Measurements from ENCODE around the gene TMEM132A.

TMEM132A gene

GRCh38 chr11:60921777-60922335 lies 2.4 kb upstream of the TMEM132A start:
- Histone ChIP-seq H3K27me3 (peaks cover 36 to 57% (median 47%) of the 10 kb centered on the region in 11 experiments), H3K4me2 (0 out of 22 replicates have a peak overlapping the region, but pooled peaks of 4 of the 11 experiments have one; percentile 77 to 96 (median 90)), H3K4me3 (no peak overlapping the region), H3K9ac (peak overlapping the region in 2 of 11 experiments; percentile 12 to 18; a peak in 1 of 22 replicates), H3K4me1 (peaks cover 48 to 75% (median 72%) of the 10 kb centered on the region in 10 experiments), H3K27ac (no peak overlapping the region), H3K36me3 (peaks cover 38 to 70% (median 59%) of the 10 kb centered on the region in 11 experiments), H4K20me1 (peaks cover 23 to 99% (median 90%) of the 10 kb centered on the region in 11 experiments; a peak in 21 of 22 replicates), H3K9me3 (replicated peaks in 1 of 11) (no peaks in the 10 kb centered on the region)
- TF ChIP-seq Cebpa-rat (IDR thresholded peaks at IDR 0.05): no peak

GRCh38 chr11:60922906-60923305 lies 1.4 kb upstream of the TMEM132A start:
- Histone ChIP-seq H3K36me3 (peaks cover 38 to 60% (median 51%) of the 10 kb centered on the region in 11 experiments), H3K4me1 (peaks cover 52 to 76% (median 71%) of the 10 kb centered on the region in 10 experiments), H3K4me2 (peak overlapping the region in 8 of 11 experiments; percentile 19 to 97 (median 92); a peak in 10 of 22 replicates), H3K9me3 (replicated peaks in 1 of 11) (no peaks in the 10 kb centered on the region), H3K9ac (0 out of 22 replicates have a peak overlapping the region, but pooled peaks of 2 of the 11 experiments have one; percentile 2 to 79), H3K27ac (no peak overlapping the region), H3K27me3 (peaks cover 36 to 62% (median 49%) of the 10 kb centered on the region in 11 experiments), H3K4me3 (no peak overlapping the region), H4K20me1 (peaks cover 18 to 93% (median 80%) of the 10 kb centered on the region in 11 experiments; a peak in 21 of 22 replicates)
- TF ChIP-seq Cebpa-rat (IDR thresholded peaks at IDR 0.05): no peak

GRCh38 chr11:60923326-60923725 lies 934 bp upstream of the TMEM132A start:
- peak overlapping the region in 3 of 11 experiments; percentile 74 to 79 (median 78); a peak in 5 of 22 replicates for H3K9ac ChIP-seq
- peak overlapping the region in 5 of 10 experiments; percentile 65 to 75 (median 74); a peak in 6 of 20 replicates for H3K4me3 ChIP-seq
- peak overlapping the region; percentile 77 to 99 (median 95); a peak in 21 of 22 replicates for H3K4me2 ChIP-seq
- TF ChIP-seq Cebpa-rat (IDR thresholded peaks at IDR 0.05): no peak
- no peak overlapping the region for H3K27ac ChIP-seq
- H3K36me3 ChIP-seq: peaks cover 38 to 56% (median 47%) of the 10 kb centered on the region in 11 experiments
- H4K20me1 ChIP-seq: peaks cover 18 to 91% (median 76%) of the 10 kb centered on the region in 11 experiments; a peak in 21 of 22 replicates
- H3K9me3 ChIP-seq (replicated peaks in 1 of 11): no peaks in the 10 kb centered on the region
- H3K27me3 ChIP-seq: peaks cover 36 to 62% (median 49%) of the 10 kb centered on the region in 11 experiments
- peaks cover 50 to 74% (median 69%) of the 10 kb centered on the region in 10 experiments for H3K4me1 ChIP-seq

GRCh38 chr11:60923800-60924109 lies 505 bp upstream of the TMEM132A start:
- peaks cover 38 to 51% (median 44%) of the 10 kb centered on the region in 11 experiments for H3K36me3 ChIP-seq
- peak overlapping the region in 10 of 11 experiments; percentile 63 to 79 (median 72); a peak in 17 of 22 replicates for H3K9ac ChIP-seq
- H3K4me2 ChIP-seq: peak overlapping the region; percentile 77 to 99 (median 95)
- no peak overlapping the region for H3K27ac ChIP-seq
- peak overlapping the region; percentile 60 to 75 (median 70); a peak in 18 of 20 replicates for H3K4me3 ChIP-seq
- peaks cover 46 to 73% (median 65%) of the 10 kb centered on the region in 10 experiments for H3K4me1 ChIP-seq
- H3K9me3 ChIP-seq (replicated peaks in 1 of 11): no peaks in the 10 kb centered on the region
- peaks cover 17 to 91% (median 72%) of the 10 kb centered on the region in 11 experiments; a peak in 21 of 22 replicates for H4K20me1 ChIP-seq
- H3K27me3 ChIP-seq: peaks cover 36 to 62% (median 49%) of the 10 kb centered on the region in 11 experiments
- TF ChIP-seq Cebpa-rat (IDR thresholded peaks at IDR 0.05): no peak

GRCh38 chr11:60924906-60925853 lies 920 bp downstream of the TMEM132A start:
- peak overlapping the region; percentile 77 to 99 (median 95) for H3K4me2 ChIP-seq
- H3K27me3 ChIP-seq: peaks cover 36 to 62% (median 49%) of the 10 kb centered on the region in 11 experiments
- peaks cover 31 to 65% (median 52%) of the 10 kb centered on the region in 10 experiments for H3K4me1 ChIP-seq
- peaks cover 31 to 37% (median 35%) of the 10 kb centered on the region in 11 experiments for H3K36me3 ChIP-seq
- H3K9me3 ChIP-seq (replicated peaks in 1 of 11): no peaks in the 10 kb centered on the region
- H3K27ac ChIP-seq: peak overlapping the region in 6 of 11 experiments; percentile 31 to 58 (median 50); a peak in 8 of 22 replicates
- TF ChIP-seq Cebpa-rat (IDR thresholded peaks at IDR 0.05): no peak
- peak overlapping the region; percentile 63 to 79 (median 72) for H3K9ac ChIP-seq
- H3K4me3 ChIP-seq: peak overlapping the region; percentile 60 to 75 (median 70)
- H4K20me1 ChIP-seq: peaks cover 8 to 77% (median 60%) of the 10 kb centered on the region in 11 experiments; a peak in 20 of 22 replicates

GRCh38 chr11:60925868-60926267 lies 1.6 kb downstream of the TMEM132A start:
- H3K9ac ChIP-seq: peak overlapping the region in 2 of 11 experiments; percentile 74 to 76; a peak in 1 of 22 replicates
- H3K27ac ChIP-seq: no peak overlapping the region
- H3K27me3 ChIP-seq: peaks cover 36 to 62% (median 49%) of the 10 kb centered on the region in 11 experiments
- peak overlapping the region in 3 of 10 experiments; percentile 74 to 75 (median 74); a peak in 3 of 20 replicates for H3K4me3 ChIP-seq
- peaks cover 8 to 71% (median 53%) of the 10 kb centered on the region in 11 experiments; a peak in 20 of 22 replicates for H4K20me1 ChIP-seq
- H3K4me2 ChIP-seq: peak overlapping the region; percentile 77 to 99 (median 95)
- no peaks in the 10 kb centered on the region for H3K9me3 ChIP-seq (replicated peaks in 1 of 11)
- TF ChIP-seq Cebpa-rat (IDR thresholded peaks at IDR 0.05): no peak
- peaks cover 26 to 65% (median 52%) of the 10 kb centered on the region in 10 experiments; a peak in 19 of 20 replicates for H3K4me1 ChIP-seq
- H3K36me3 ChIP-seq: peaks cover 24 to 30% (median 29%) of the 10 kb centered on the region in 11 experiments

- H4K20me1 ChIP-seq: peaks cover 8 to 65% (median 46%) of the 10 kb centered on the region in 11 experiments; a peak in 20 of 22 replicates
- no peak for TF ChIP-seq Cebpa-rat (IDR thresholded peaks at IDR 0.05)
- H3K36me3 ChIP-seq: peaks cover 18 to 30% (median 23%) of the 10 kb centered on the region in 11 experiments
- H3K9ac ChIP-seq: no peak overlapping the region
- H3K4me1 ChIP-seq: peaks cover 27 to 68% (median 53%) of the 10 kb centered on the region in 10 experiments
- H3K27ac ChIP-seq: no peak overlapping the region
- H3K4me2 ChIP-seq: no peak overlapping the region
- H3K27me3 ChIP-seq: peaks cover 36 to 59% (median 49%) of the 10 kb centered on the region in 11 experiments
- no peak overlapping the region for H3K4me3 ChIP-seq
- H3K9me3 ChIP-seq (replicated peaks in 1 of 11): no peaks in the 10 kb centered on the region
Measured at GRCh38 chr11:60926500-60926899, 2.2 kb downstream of the TMEM132A start.

- H3K4me1 ChIP-seq: peaks cover 31 to 68% (median 56%) of the 10 kb centered on the region in 10 experiments
- no peak for TF ChIP-seq Cebpa-rat (IDR thresholded peaks at IDR 0.05)
- H3K9me3 ChIP-seq (replicated peaks in 1 of 11): no peaks in the 10 kb centered on the region
- H3K36me3 ChIP-seq: peaks cover 12 to 30% (median 17%) of the 10 kb centered on the region in 11 experiments
- H3K27ac ChIP-seq: no peak overlapping the region
- H3K4me3 ChIP-seq: no peak overlapping the region
- H4K20me1 ChIP-seq: peaks cover 8 to 58% (median 40%) of the 10 kb centered on the region in 11 experiments; a peak in 20 of 22 replicates
- H3K4me2 ChIP-seq: peak overlapping the region in 7 of 11 experiments; percentile 0 to 59 (median 49); a peak in 13 of 22 replicates
- peaks cover 36 to 54% (median 47%) of the 10 kb centered on the region in 11 experiments for H3K27me3 ChIP-seq
- no peak overlapping the region for H3K9ac ChIP-seq
Measured at GRCh38 chr11:60927061-60927592, 2.9 kb downstream of the TMEM132A start.

Measured in BLaER1 treated with 17β-estradiol and CSF1 and Interleukin-3, amounts not matched to agents 10 nM and 100 nM (cell line).